Measurements from ENCODE around the gene DCST1. TPM values are rescaled to one million over a fixed set of nuclear protein-coding genes. Genes with fewer than 3 reads are reported as not detected.

The DCST1 gene
- total and polyA plus RNA-seq, 2 donors (not counting 1 experiment from before 2014, with no cell fraction given): 0.22 TPM; not detected in 1

GRCh38 chr1:155017946-155018316, 15.7 kb upstream of the DCST1 start:
- TF ChIP-seq CTCF (IDR thresholded peaks at IDR 0.05) (no peak), EZH2 (IDR thresholded peaks at IDR 0.05; ENCODE audit: borderline replicate concordance, insufficient read depth, low read depth, low read length, poor library complexity, severe bottlenecking) (no peak)
- Histone ChIP-seq H3K9ac (ENCODE audit: low read length) (peak overlapping the region; percentile 69), H2AFZ (ENCODE audit: insufficient read depth, low read depth, low read length, poor library complexity, severe bottlenecking) (peak overlapping the region; percentile 40), H3K4me1 (ENCODE audit: control insufficient read depth in 2 of 2, insufficient read depth in 2 of 2, low read length in 2 of 2) (peaks cover 47 to 61% of the 10 kb centered on the region in 2 donors), H3K27me3 (replicated peaks in 1 of 4; ENCODE audit: control extremely low read depth in 1 of 4, control insufficient read depth in 3 of 4, insufficient read depth in 4 of 4, low read length in 3 of 4) (no peaks in the 10 kb centered on the region), H3K79me2 (ENCODE audit: control insufficient read depth, insufficient read depth, low read length) (peaks cover 3% of the 10 kb centered on the region), H3K4me2 (replicated peaks; ENCODE audit: low read depth, low read length, poor library complexity, severe bottlenecking) (peak overlapping the region; percentile 92), H4K20me1 (ENCODE audit: control insufficient read depth, insufficient read depth, low read length, poor library complexity, severe bottlenecking) (peaks cover 10% of the 10 kb centered on the region), H3K4me3 (ENCODE audit: control extremely low read depth in 1 of 5, extremely low read depth in 1 of 5, insufficient read depth in 1 of 5, low read depth in 2 of 5, low read length in 4 of 5) (peak overlapping the region; percentile 9 to 68 (median 49)), H3K27ac (ENCODE audit: low read length in 2 of 2) (peak overlapping the region; percentile 88 to 89), H3K36me3 (replicated peaks in 1 of 2; ENCODE audit: control extremely low read depth in 1 of 2, control insufficient read depth in 1 of 2, extremely low read depth in 1 of 2, insufficient read depth in 2 of 2, low read length in 1 of 2) (peaks cover 0 to 19% of the 10 kb centered on the region in 2 experiments), H3K9me3 (ENCODE audit: control extremely low read depth in 1 of 3, control insufficient read depth in 2 of 3, insufficient read depth in 1 of 3, low read length in 2 of 3) (peaks cover 0 to 2% (median 0%) of the 10 kb centered on the region in 3 donors)
- CTCF ChIA-PET: interaction anchor here (0.6 to 17.4 kb wide), 36 partner anchors 8 to 458 kb away, joined by 3 to 295 read pairs (median 6); partner anchors contain the start of genes ADAM15, CKS1B, FLAD1 and KRTCAP2
- intact Hi-C loops (cut with micrococcal nuclease): loop anchor here (1.0 to 2.0 kb wide), 10 partner anchors 12 to 459 kb away; partner anchors contain the start of genes ADAM15, CKS1B, FLAD1 and PBXIP1
- H3K4me3 Mint-ChIP-seq: peak overlapping the region; percentile 84
- H3K4me1 Mint-ChIP-seq: peaks cover 62% of the 10 kb centered on the region
- no peak for DNase-seq
- POLR2A ChIA-PET: interaction anchor here (0.8 to 6.0 kb wide), 8 partner anchors 10 to 82 kb away, joined by 3 to 74 read pairs (median 7); partner anchors contain the start of genes CKS1B, PBXIP1, PMVK and ZBTB7B
- no peaks in the 10 kb centered on the region for H3K9me3 Mint-ChIP-seq (ENCODE audit: insufficient read depth)
- WGBS (ENCODE audit: insufficient coverage): 62% methylated on average over 3 of the region's 6 CpGs
- ATAC-seq (ENCODE audit: low read depth): no peak
- no peaks in the 10 kb centered on the region for H3K27me3 Mint-ChIP-seq
- peak overlapping the region; percentile 93 for H3K27ac Mint-ChIP-seq

All from B cell (primary cell).